NCI-H1417 treated with DMSO at 0.1 percent for 48 hours (cell line): ENCODE measurements around the gene ISCA1.

Experiments
- DNase-seq: peaks from one replicate; lab custom pipeline; 2025; lab: John Stamatoyannopoulos, UW

The ISCA1 gene

DNA sequence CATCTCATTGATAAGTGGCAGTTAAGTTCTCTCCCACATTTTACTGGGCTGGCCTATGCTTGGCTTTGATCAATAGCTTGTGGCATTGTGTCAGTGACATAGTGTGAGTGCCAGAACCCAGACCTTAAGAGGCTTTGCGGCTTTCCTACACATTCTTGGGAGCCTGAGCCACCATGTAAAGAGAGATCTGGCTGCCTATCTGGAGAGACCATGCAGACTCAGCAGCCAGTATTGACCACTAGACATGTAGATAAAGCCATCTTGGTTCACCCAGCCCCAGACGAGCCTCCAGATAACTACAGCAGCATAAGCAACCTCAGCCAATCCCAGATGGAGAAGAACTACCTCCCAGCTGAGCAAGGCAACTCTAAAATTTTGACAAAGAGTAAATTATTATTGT is 51.5 kb downstream of the ISCA1 start:
- no peak for DNase-seq

DNA sequence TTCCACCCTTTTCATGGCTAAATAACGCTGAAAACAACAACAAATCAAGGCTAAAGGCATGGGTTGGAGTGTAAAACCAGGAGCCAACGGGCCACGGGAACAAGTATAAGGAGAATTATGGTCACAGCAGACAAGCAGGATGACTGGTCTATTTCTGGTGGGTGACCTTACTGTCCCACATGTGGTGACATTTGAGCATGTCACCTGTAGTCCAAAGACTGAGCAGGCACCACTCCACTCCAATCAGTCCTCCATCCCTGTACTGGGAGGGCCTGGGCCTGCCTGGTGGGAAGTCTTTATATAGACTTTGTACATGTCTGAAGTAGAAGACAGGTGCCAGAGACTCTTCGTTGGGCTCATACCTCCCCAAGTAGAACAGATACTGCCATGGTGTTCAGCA is 59.7 kb downstream of the ISCA1 start:
- no peak for DNase-seq

DNA sequence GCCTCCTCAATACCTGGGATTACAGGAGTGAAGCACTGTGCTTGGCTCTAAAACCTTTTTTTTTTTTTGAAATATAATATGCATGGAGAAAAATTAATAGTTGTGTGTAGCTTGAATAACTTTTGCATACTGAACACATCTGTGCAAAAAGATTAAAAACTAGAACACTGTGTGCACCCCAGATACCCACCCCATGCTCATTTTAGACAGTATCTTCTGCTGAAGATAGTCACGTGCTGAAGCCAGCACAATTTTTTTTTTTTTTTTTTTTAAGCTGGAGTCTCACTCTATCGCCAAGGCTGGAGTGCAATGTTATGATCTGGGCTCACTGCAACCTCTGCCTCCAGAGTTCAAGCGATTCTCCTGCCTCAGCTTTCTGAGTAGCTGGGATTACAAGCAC is 62.7 kb downstream of the ISCA1 start:
- DNase-seq = no peak

DNA sequence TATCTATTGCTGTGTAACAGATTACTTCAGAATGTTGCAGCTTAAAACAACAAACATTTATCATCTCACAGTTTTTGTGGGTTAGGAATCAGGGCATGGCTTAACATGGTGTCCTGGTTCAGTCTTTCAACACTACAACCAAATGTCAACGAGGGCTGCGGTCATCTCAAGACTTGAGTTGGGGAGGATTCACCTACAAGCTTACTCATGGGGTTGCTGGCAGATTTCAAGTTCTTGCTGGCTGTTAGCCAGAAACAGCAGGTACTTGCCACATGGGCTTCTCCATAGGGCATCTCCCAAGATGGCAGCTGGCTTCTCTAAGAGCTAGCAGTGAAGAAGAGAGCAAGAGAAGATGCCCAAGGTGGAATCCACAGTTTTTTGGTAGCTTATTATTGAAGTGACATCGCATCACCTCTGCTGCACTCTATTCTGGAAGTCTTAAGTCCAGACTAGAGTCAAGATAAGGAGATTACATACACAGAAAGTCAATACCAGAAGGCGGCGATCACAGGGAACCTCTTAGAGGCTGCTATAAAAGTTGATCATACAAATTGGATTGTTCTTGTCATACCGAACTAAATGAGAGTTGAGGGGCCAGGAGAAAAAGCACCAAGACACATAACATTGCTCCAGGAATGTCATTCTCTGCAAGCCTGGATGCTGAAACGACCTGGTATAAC is 65.1 kb downstream of the ISCA1 start:
- no peak for DNase-seq
